Chondrocyte (in vitro differentiated cells): ENCODE data around the gene GFOD2. TPM values are rescaled to one million over a fixed set of nuclear protein-coding genes. Genes with fewer than 3 reads are reported as not detected.

Experiments used
- DNase-seq: peaks from one replicate; pipeline ENCODE4 v3.0.0; 2021; ENCODE audit warnings: mixed read lengths, low spot score
- H3K27ac Mint-ChIP-seq: one replicate; pipeline ENCODE4 v1.8.0; 2021; ENCODE audit warnings: mild to moderate bottlenecking, moderate library complexity, mixed read lengths; ENCODE audit not compliant: unreplicated experiment
- H3K27me3 Mint-ChIP-seq: 2 replicates; pipeline ENCODE4 v1.8.0; 2021; ENCODE audit warnings: low read depth, mixed read lengths
- H3K36me3 Mint-ChIP-seq: 2 replicates; pipeline ENCODE4 v1.8.0; 2021; ENCODE audit warnings: low read depth, mixed read lengths
- H3K4me1 Mint-ChIP-seq: 2 replicates; pipeline ENCODE4 v1.8.0; 2021; ENCODE audit warnings: low read depth, mild to moderate bottlenecking, mixed read lengths
- H3K4me3 Mint-ChIP-seq: one replicate; pipeline ENCODE4 v1.8.0; 2021; ENCODE audit warnings: mild to moderate bottlenecking, moderate library complexity, mixed read lengths; ENCODE audit not compliant: unreplicated experiment
- H3K9me3 Mint-ChIP-seq: 2 replicates; pipeline ENCODE4 v1.8.0; 2021; ENCODE audit warnings: low read depth, mixed read lengths
- CTCF ChIP-seq: fragments of 200-600 bp; sonication (generic); IDR thresholded peaks from 2 replicates; pipeline ENCODE4 v1.5.0; 2021; ENCODE audit warnings: antibody characterized with exemption, mild to moderate bottlenecking, moderate library complexity
- total RNA-seq: library from RNA; stranded (reverse); gene quantifications from 3 replicates; pipeline ENCODE4 v1.2.1, GENCODE V29; 2021

GFOD2 gene
- total RNA-seq, 1 donor from 2014 or later, result 16.3 TPM

DNA sequence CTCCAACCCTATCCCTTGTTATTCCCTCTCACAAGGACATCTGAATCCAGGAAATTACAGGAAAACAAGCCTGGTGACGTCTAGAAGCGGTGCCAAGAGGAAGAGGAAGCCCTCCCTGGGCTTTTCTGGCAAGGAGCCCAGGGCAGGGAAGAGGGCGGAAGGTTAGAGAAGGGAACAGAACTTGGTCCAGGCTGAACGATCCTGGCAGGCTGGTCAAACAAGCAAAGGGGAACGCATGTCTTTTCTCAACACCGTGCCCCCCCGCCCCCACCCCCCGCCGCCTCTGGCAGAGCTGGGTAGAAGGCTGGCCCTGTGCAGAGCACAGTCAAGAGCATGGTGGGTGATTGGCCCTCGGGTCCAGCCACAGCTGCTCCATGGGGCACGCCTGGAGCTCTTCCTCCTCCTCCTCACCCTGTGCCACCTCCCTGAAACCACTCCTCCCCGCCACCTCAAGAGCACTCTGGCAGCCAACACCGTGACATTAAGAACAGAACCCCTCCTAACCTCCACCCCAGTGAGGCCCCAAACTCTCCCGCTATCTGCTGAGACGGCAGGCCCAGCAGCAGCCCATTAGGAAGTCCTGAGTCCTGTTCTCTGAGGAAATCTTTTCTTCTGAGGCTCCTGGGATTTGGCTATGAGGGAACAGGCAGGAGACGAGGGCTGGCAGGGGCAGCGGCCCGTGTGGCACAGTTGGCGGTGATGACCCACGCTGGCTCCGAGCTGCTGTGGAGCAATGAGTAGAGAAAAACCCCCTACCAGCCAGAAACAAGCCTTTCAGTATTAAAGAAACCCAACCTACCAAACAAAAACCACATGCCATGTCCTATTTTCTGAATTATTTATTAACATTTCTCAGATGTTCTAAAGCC lies 45.2 kb downstream of the GFOD2 start:
- H3K4me3 Mint-ChIP-seq, result no peak overlapping the region
- DNase-seq, result no peak
- no peak for TF ChIP-seq CTCF
- H3K36me3 Mint-ChIP-seq, result no peaks in the 10 kb centered on the region
- H3K27me3 Mint-ChIP-seq, result no peaks in the 10 kb centered on the region
- no peaks in the 10 kb centered on the region for H3K9me3 Mint-ChIP-seq
- peak overlapping the region; percentile 83 for H3K27ac Mint-ChIP-seq
- peaks cover 9% of the 10 kb centered on the region for H3K4me1 Mint-ChIP-seq

DNA sequence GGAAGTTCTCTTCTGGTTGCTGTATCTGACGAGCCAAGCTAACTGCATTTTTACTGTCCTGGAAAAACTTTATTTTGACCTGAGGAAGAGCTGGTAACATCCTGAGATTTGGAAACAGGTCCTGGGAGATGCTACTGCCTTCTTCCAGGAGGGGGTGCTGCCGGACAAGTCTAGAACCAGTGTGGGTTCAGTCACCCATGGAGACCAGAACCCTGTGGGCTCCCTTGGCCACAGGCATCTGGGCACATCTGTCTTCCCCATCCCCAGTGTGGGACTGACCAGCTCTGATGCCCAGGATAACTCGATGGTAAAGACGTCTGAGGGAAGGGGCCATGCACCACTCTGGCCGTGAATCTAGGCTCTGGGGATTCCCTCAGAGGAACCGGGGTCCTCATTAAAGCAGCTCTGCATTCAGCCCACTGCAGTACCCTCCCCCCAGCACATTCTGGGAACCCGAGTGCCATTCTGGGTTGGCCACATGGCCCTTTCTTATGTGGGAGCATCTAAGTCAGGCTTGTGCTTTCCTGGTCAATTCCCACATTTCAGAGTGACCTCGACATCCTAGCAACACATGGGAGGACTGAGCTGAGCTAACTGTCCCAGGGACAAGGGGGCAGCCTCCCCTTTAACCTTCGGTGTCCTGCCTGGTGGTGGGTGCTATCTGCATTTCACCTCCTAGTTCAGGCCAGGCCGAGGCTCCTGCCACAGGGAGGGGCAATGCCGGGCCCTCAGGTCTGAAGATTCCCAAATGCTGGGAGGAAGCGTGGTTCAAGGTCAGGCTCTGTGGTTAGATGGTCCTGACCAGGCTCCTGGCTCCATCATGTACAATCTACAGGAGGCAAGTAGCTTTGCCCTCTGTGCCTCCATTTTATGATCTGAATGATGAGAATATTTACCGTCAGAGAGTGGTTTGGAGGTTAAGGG lies 46.1 kb downstream of the GFOD2 start:
- no peak overlapping the region for H3K4me3 Mint-ChIP-seq
- no peak for DNase-seq
- TF ChIP-seq CTCF, result peak; percentile 79
- no peaks in the 10 kb centered on the region for H3K36me3 Mint-ChIP-seq
- H3K9me3 Mint-ChIP-seq, result no peaks in the 10 kb centered on the region
- H3K27ac Mint-ChIP-seq, result no peak overlapping the region
- no peaks in the 10 kb centered on the region for H3K27me3 Mint-ChIP-seq
- H3K4me1 Mint-ChIP-seq, result peaks cover 9% of the 10 kb centered on the region

DNA sequence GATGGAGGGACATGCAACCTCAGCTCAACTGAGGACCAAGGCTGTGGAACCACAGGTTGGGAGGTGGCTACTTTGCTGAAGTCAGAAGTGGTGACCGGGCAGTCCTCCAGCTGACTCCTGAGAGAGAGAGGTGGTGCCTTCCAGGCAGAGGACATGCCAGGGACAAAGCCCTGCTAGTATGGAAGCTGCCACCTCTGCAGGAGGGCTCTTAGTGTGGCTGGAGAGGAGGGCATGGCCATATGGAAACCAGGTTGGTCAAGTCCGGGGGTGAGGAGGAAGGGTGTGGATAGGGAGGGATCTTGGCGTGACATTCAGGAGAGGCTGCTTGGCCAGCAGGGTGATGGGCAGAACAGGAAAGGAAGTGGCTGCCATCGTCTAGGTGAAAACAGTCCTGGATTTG lies 46.8 kb downstream of the GFOD2 start:
- H3K4me3 Mint-ChIP-seq, result no peak overlapping the region
- H3K27ac Mint-ChIP-seq, result no peak overlapping the region
- no peaks in the 10 kb centered on the region for H3K36me3 Mint-ChIP-seq
- H3K4me1 Mint-ChIP-seq, result peaks cover 14% of the 10 kb centered on the region
- H3K9me3 Mint-ChIP-seq, result no peaks in the 10 kb centered on the region
- no peaks in the 10 kb centered on the region for H3K27me3 Mint-ChIP-seq
- no peak for TF ChIP-seq CTCF
- DNase-seq, result no peak

- Mint-ChIP-seq H3K9me3 (no peaks in the 10 kb centered on the region), H3K27me3 (no peaks in the 10 kb centered on the region), H3K27ac (no peak overlapping the region), H3K36me3 (no peaks in the 10 kb centered on the region), H3K4me1 (peaks cover 24% of the 10 kb centered on the region), H3K4me3 (no peak overlapping the region)
- DNase-seq, result no peak
- TF ChIP-seq CTCF, result no peak
These were observed 49.5 kb downstream of the GFOD2 start for GRCh38 chr16:67669499-67670101.
